Prostate gland (tissue), 2 donors: ENCODE data around the gene TOMM40L. TPM values are rescaled to one million over a fixed set of nuclear protein-coding genes. Genes with fewer than 3 reads are reported as not detected.
"Not testable (repeated sequence)": the region's sequence is repeated elsewhere in the genome, so short reads cannot be mapped to it uniquely, and the experiment has no call there.

ENCODE experiments used
- DNase-seq: peaks from one replicate; pipeline ENCODE4 v3.0.0-alpha.2; 2019; ENCODE audit warnings: low spot score
- H3K27ac ChIP-seq, 2 donors: fragments of 200-600 bp; sonication (generic); 2 replicates each; pipeline ENCODE4 v1.5.1; 2017 to 2019
- H3K27me3 ChIP-seq: fragments of 200-600 bp; sonication (generic); replicated peaks from 2 replicates; pipeline ENCODE4 v1.5.1; 2019; ENCODE audit not compliant: insufficient read depth
- H3K36me3 ChIP-seq, 2 donors: fragments of 200-600 bp; sonication (generic); 1 replicate in 1 of 2; 2 replicates in 1 of 2; pipeline versions ENCODE4 v1.5.1 to v1.8.1; 2017 to 2019
- H3K4me1 ChIP-seq: fragments of 200-600 bp; sonication (generic); replicated peaks from 2 replicates; pipeline ENCODE4 v1.5.1; 2019
- H3K4me3 ChIP-seq, 2 donors: fragments of 200-600 bp; sonication (generic); 2 replicates each; pipeline ENCODE4 v1.5.1; 2017 to 2019
- H3K9me3 ChIP-seq: fragments of 200-600 bp; sonication (generic); 2 replicates; pipeline ENCODE4 v1.5.1; 2017
- POLR2A ChIP-seq: fragments of 450-650 bp; IDR thresholded peaks from one replicate; pipeline ENCODE4 v1.6.1; 2016; ENCODE audit warnings: antibody characterized with exemption, mild to moderate bottlenecking
- POLR2AphosphoS5 ChIP-seq: sonication (generic); formaldehyde crosslinking; IDR thresholded peaks from one replicate; pipeline ENCODE4 v1.6.1; 2017; ENCODE audit warnings: antibody characterized with exemption
- WGBS: methylation state at CpG from one replicate; pipeline ENCODE4 v1.1.5; 2018; 5-methylcytosine and 5-hydroxymethylcytosine counted together
- intact Hi-C: fragments of 100-400 bp; cut with DNase I; formaldehyde crosslinking; loops from one replicate; pipeline ENCODE4 v1.14.2; 2022
- total RNA-seq, 2 donors: library from RNA; depleted of rRNA; stranded (reverse); fragments of >200 nt; gene quantifications; one replicate each; pipeline ENCODE4 v1.1.0, GENCODE V29; 2016
- TF ChIP-seq, protein P1 (sequence below), 4 experiments: fragments of 200-600 bp in 2 of 4; fragments of 450-650 bp in 2 of 4; sonication (generic) in 2 of 4; IDR thresholded peaks; 1 replicate in 3 of 4; 2 replicates in 1 of 4; pipeline ENCODE4 v1.5.1; 2016 to 2019; ENCODE audit warnings: antibody characterized with exemption in 4 of 4, mild to moderate bottlenecking in 2 of 4, moderate library complexity in 2 of 4

Gene TOMM40L
- total RNA-seq, 2 donors from 2014 or later, result 7.5 to 15.6 TPM

DNA sequence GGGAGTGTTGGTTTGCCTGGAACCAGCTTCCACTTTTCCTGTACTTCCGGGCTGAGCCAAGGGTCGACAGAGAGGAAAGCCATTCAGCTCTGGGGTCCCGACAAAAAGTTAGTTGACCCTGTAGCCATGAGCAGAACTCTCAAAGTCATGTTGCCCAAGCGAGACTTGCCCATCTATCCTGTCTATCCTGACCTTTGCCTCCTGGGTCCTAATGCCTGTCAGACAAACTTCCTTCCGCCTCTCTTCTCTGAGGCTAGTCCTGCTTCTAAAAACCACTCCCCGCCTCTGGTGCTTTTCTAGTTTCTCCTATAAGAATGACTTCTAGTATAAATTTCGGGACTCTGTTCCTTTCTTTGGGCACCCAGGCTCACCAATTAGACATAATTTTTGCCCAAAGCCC lies 25.0 kb downstream of the TOMM40L start:
- no peak for DNase-seq
- H3K27ac ChIP-seq, result no peak overlapping the region
- H3K27me3 ChIP-seq, result no peaks in the 10 kb centered on the region
- no peaks in the 10 kb centered on the region for H3K9me3 ChIP-seq
- no peaks in the 10 kb centered on the region for H3K36me3 ChIP-seq
- TF ChIP-seq, protein P1, sequence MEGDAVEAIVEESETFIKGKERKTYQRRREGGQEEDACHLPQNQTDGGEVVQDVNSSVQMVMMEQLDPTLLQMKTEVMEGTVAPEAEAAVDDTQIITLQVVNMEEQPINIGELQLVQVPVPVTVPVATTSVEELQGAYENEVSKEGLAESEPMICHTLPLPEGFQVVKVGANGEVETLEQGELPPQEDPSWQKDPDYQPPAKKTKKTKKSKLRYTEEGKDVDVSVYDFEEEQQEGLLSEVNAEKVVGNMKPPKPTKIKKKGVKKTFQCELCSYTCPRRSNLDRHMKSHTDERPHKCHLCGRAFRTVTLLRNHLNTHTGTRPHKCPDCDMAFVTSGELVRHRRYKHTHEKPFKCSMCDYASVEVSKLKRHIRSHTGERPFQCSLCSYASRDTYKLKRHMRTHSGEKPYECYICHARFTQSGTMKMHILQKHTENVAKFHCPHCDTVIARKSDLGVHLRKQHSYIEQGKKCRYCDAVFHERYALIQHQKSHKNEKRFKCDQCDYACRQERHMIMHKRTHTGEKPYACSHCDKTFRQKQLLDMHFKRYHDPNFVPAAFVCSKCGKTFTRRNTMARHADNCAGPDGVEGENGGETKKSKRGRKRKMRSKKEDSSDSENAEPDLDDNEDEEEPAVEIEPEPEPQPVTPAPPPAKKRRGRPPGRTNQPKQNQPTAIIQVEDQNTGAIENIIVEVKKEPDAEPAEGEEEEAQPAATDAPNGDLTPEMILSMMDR (IDR thresholded peaks at IDR 0.05), result no peak
- TF ChIP-seq POLR2A (no peak), POLR2AphosphoS5 (no peak)
- H3K4me3 ChIP-seq, result no peak overlapping the region
- no peaks in the 10 kb centered on the region for H3K4me1 ChIP-seq
- WGBS, result 79% methylated on average over 7 of the region's 7 CpGs
- intact Hi-C loops, result no loop called here

DNA sequence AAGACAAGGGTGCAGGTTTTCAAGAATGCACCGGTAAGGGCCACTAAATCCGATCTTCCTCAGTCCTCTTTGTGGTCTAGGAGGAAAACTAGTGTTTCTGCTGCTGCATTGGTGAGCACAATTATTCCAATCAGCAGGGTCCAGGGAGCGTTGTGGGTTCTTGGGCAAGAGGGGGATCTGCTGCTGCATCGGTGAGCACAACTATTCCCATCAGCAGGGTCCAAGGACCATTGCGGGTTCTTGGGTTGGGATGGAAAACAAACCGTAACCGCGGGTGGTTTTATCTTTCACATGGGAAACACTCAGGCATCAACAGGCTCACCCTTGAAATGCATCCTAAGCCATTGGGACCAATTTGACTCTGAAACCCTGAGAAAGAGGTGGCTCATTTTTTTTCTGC lies 25.7 kb downstream of the TOMM40L start:
- H3K27ac ChIP-seq, result no peak overlapping the region
- no peaks in the 10 kb centered on the region for H3K36me3 ChIP-seq
- H3K9me3 ChIP-seq, result no peaks in the 10 kb centered on the region
- no peak overlapping the region for H3K4me3 ChIP-seq
- DNase-seq, result no peak
- H3K27me3 ChIP-seq, result no peaks in the 10 kb centered on the region
- 95% methylated on average over 8 of the region's 8 CpGs for WGBS
- intact Hi-C loops, result no loop called here
- H3K4me1 ChIP-seq, result no peaks in the 10 kb centered on the region
- TF ChIP-seq, protein P1 (IDR thresholded peaks at IDR 0.05), result no peak
- TF ChIP-seq POLR2A (no peak), POLR2AphosphoS5 (no peak)

DNA sequence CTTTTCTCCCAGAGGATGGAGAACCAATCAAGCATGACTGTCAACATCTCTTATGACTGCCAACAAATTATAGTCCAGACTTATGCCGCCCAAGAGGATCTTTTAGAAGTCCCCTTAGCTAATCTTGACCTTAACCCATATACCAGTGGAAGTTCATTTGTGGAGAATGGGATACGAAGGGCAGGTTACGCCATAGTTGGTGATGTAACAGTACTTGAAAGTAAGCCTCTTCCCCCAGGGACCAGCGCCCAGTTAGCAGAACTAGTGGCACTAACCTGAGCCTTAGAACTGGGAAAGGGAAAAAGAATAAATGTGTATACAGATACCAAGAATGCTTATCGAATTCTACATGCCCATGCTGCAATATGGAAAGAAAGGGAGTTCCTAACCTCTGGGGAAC lies 29.4 kb downstream of the TOMM40L start:
- H3K4me1 ChIP-seq, H3K27me3 ChIP-seq, H3K4me3 ChIP-seq, H3K9me3 ChIP-seq, H3K27ac ChIP-seq, DNase-seq, intact Hi-C loops, H3K36me3 ChIP-seq: not testable (repeated sequence)
- 84% methylated on average over 5 of the region's 5 CpGs for WGBS

DNA sequence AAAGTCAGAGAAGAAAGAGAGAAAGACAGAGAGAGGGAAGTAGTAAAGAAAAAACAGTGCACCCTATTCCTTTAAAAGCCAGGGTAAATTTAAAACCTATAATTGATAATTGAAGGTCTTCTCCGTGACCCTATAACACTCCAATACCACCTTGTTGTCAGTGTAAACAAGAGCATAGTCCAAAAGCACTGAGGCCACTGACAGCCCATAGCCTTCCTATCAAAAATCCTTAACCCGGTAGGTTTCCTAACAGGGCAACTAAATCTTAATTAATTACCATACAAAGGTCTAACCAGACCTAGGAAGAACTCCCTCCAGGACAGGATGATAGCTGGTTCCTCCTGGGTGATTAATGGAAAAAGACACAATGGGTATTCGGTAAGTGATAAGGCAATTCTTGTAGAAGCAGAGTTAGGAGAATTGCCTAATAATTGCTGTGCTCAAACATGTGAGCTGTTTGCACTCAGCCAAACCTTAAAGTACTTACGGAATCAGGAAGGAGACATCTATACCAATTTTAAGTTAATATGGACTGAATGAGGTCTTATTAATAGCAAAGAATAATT lies 30.2 kb downstream of the TOMM40L start:
- H3K36me3 ChIP-seq, H3K27ac ChIP-seq, H3K4me3 ChIP-seq, intact Hi-C loops, H3K4me1 ChIP-seq, H3K9me3 ChIP-seq, H3K27me3 ChIP-seq, DNase-seq: not testable (repeated sequence)
- 61% methylated on average over 4 of the region's 4 CpGs for WGBS

DNA sequence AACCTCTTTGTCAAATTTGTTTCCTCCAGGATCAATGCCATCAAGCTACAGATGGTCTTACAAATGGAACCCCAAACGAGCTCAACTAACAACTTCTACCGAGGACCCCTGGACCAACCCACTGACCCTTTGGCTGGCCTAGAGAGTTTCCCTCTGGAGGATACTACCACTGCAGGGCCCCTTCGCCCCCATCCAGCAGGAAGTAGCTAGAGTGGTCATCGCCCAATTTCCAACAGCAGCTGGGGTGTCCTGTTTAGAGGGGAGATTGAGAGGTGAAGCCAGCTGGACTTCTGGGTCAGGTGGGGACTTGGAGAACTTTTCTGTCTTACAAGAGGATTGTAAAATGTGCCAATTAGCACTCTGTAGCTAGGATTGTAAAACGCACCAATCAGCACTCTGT lies 31.2 kb downstream of the TOMM40L start:
- H3K9me3 ChIP-seq, H3K4me1 ChIP-seq, DNase-seq, intact Hi-C loops, H3K27ac ChIP-seq, H3K36me3 ChIP-seq, H3K4me3 ChIP-seq, H3K27me3 ChIP-seq: not testable (repeated sequence)
- WGBS, result 96% methylated on average over 5 of the region's 5 CpGs

DNA sequence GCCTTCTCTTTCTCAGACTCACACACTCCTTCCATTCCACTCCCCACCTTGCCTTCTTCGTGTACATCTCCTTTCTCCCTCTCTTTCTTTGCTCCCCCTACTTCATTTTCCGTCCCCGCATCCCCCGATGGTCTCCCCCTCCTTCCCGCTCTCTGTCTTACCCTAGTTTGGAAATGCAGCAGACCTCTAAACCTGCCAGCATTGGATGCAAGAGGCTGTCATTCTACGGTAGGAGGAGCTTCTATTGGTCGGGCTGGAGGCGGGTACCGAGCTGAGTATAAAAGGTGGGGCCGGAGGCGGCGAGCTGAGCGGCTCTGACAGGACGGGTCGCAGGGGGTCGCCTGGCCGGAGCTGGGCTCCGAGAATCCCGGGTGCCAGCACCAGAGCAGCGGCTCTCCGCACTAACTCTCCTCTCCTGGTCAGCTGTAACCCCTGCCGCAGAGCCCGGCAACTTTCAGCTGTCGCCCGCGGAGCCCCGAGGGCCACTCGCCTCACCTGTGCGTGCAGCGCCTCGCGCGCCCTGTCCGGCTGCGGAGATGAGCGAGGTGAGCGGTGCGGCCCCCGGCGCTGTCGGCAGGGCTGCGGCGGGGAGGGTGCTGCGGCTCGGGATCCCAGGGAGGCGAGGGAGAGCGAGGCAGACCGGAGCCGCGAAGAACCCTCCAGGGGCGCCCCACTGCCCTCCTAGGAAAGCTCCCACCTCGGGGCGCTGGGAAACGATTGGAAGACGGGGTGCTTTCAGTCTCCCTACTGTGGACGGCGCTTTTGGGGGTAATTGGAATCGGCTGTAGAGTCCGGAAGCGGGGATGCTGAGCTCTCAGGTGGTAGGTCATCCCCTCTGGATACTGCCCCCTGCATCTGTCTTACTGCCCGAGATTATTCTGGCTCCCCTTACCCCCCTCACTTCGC lies 32.8 kb downstream of the TOMM40L start, which contains the start of gene PCP4L1:
Gene PCP4L1 (plus strand): TSS at position 307 of the 906 bp plus-strand sequence. CDS start 230 bp downstream, at position 537.
- intact Hi-C loops, result no loop called here
- H3K27ac ChIP-seq, result no peak within 1 kb of the TSS
- WGBS, result 1% methylated on average over 47 of the region's 62 CpGs
- peak within 1 kb of the TSS; percentile 26 to 35 for H3K4me3 ChIP-seq
- DNase-seq, result peak; percentile 77
- no peaks in the 10 kb centered on the region for H3K4me1 ChIP-seq
- TF ChIP-seq POLR2A, result peak; percentile 67
- TF ChIP-seq, protein P1 (IDR thresholded peaks at IDR 0.05), result no peak
- TF ChIP-seq POLR2AphosphoS5, result peak; percentile 57
- H3K36me3 ChIP-seq, result no peaks in the 10 kb centered on the region
- no peaks in the 10 kb centered on the region for H3K27me3 ChIP-seq
- H3K9me3 ChIP-seq, result no peaks in the 10 kb centered on the region
